Measurements from ENCODE around the gene RIMBP2.

DNA sequence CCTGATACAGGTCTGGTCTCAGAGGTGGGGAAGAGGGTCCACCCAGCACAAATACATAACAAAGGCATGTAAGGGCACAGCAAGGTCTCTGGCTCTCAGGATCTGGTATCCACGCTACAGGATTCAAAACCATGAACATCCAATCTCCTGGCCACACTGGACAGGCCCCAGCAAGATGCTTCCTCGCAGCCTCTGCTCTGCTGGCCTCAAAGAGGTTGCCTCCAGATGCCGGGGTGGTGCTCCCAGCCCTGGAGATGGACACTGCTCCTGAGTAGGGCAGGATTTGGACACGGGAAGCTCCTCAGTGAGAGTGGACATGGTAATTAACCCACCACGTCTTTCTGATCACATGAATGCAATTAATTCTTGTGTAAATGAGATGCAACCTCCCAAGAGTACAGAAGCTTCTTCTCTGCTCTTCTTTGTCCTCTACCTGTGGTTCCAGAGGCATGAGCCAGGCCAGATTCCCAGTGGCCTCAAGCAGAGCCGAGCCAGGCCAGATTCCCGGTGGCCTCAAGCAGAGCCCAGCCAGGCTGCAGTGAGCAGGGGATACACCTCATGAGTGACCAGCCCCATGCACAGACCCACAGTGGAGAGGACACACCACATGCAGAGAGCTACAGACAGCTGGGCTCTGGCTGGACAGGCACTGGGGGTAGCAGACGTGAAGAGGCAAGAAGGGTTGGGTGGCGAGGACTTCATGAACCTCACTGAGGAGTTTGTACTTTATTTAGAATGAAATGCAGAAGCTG lies 192.1 kb downstream of the RIMBP2 start:
- TF ChIP-seq POLR2A (IDR thresholded peaks at IDR 0.05; ENCODE audit: low read depth, low read length): no peak
- TF ChIP-seq TAF1 (IDR thresholded peaks at IDR 0.05; ENCODE audit: borderline replicate concordance, low read depth, low read length): no peak
- TF ChIP-seq POLR2AphosphoS5 (IDR thresholded peaks at IDR 0.05; ENCODE audit: low read depth, low read length): no peak

Data from GM12892 (cell line).